CD4-positive, CD25-positive, alpha-beta regulatory T cell (primary cell): ENCODE results near the gene TPR. TPM values are rescaled to one million over a fixed set of nuclear protein-coding genes. Genes with fewer than 3 reads are reported as not detected.
A peak's percentile ranks its signal among the peaks of the same experiment; 100 is the strongest.

Experiments used
- ATAC-seq, 2 donors: fragments of 150-1000 bp; cut with Tn5 transposase; one replicate each; pipeline ENCODE4 v1.10.0; 2021; ENCODE audit warnings: low read depth in 2 of 2, moderate number of reproducible peaks in 2 of 2, moderate library complexity in 1 of 2
- DNase-seq, 3 donors: peaks; one replicate each; pipeline versions ENCODE4 v3.0.0 to v3.0.0-alpha.2; 2012 to 2022; ENCODE audit warnings: mixed read lengths in 1 of 3
- H3K27ac ChIP-seq: one replicate; pipeline ENCODE4 v1.7.0; 2013; ENCODE audit warnings: mild to moderate bottlenecking, low read length; ENCODE audit not compliant: insufficient read depth, poor library complexity, severe bottlenecking
- H3K27me3 ChIP-seq: one replicate; pipeline ENCODE4 v1.7.0; 2013; ENCODE audit warnings: low read length; ENCODE audit not compliant: control insufficient read depth, insufficient read depth
- H3K36me3 ChIP-seq: one replicate; pipeline ENCODE4 v1.7.0; 2013; ENCODE audit warnings: mild to moderate bottlenecking, low read length, moderate library complexity; ENCODE audit not compliant: control insufficient read depth, insufficient read depth
- H3K4me1 ChIP-seq: 2 replicates; pipeline ENCODE4 v1.7.0; 2013; ENCODE audit warnings: mild to moderate bottlenecking, low read length; ENCODE audit not compliant: insufficient read depth, control insufficient read depth, poor library complexity, severe bottlenecking
- H3K4me3 ChIP-seq: one replicate; pipeline ENCODE4 v1.7.0; 2013; ENCODE audit warnings: low read depth, mild to moderate bottlenecking, low read length, moderate library complexity
- H3K9me3 ChIP-seq, 2 experiments: 1 replicate in 1 of 2; 2 replicates in 1 of 2; pipeline ENCODE4 v1.7.0; 2013; ENCODE audit warnings: low read length in 2 of 2, mild to moderate bottlenecking in 1 of 2, moderate library complexity in 1 of 2; ENCODE audit not compliant: control insufficient read depth in 2 of 2
- H3K27ac Mint-ChIP-seq, 3 donors: one replicate each; pipeline ENCODE4 v1.8.0; 2020 to 2022; ENCODE audit warnings: mild to moderate bottlenecking in 3 of 3, mixed read lengths in 3 of 3, moderate library complexity in 2 of 3
- H3K27me3 Mint-ChIP-seq: one replicate; pipeline ENCODE4 v1.8.0; 2022; ENCODE audit warnings: mild to moderate bottlenecking, mixed read lengths
- H3K36me3 Mint-ChIP-seq: one replicate; pipeline ENCODE4 v1.8.0; 2020; ENCODE audit warnings: mixed read lengths
- H3K4me1 Mint-ChIP-seq, 4 donors: one replicate each; pipeline ENCODE4 v1.8.0; 2020 to 2022; ENCODE audit warnings: mixed read lengths in 4 of 4, mild to moderate bottlenecking in 1 of 4
- H3K4me3 Mint-ChIP-seq, 4 donors: one replicate each; pipeline ENCODE4 v1.8.0; 2020 to 2022; ENCODE audit warnings: mild to moderate bottlenecking in 4 of 4, mixed read lengths in 4 of 4, moderate library complexity in 3 of 4
- H3K9me3 Mint-ChIP-seq, 7 donors: one replicate each; pipeline ENCODE4 v1.8.0; 2020 to 2022; ENCODE audit warnings: mixed read lengths in 7 of 7, mild to moderate bottlenecking in 3 of 7, moderate library complexity in 2 of 7
- polyA plus RNA-seq, 4 donors: library from polyadenylated mRNA; unstranded; fragments of 300-500 nt; fragmentation: Illumina TruSeq; gene quantifications; one replicate each; pipeline ENCODE4 v1.2.3, GENCODE V29; 2021
- total RNA-seq: library from RNA; stranded (reverse); gene quantifications from one replicate; pipeline ENCODE4 v1.2.3, GENCODE V29; 2022

TPR gene
- total RNA-seq (208 TPM), polyA plus RNA-seq (100 to 1,000 TPM in 3 of 4 donors, 10 to 100 TPM in 1; 94.4 to 154 (median 113) TPM)

GRCh38 chr1:186375152-186375928 is at the start of gene TPR, which contains the start of gene ODR4:
Gene TPR (minus strand): TSS chr1:186375253. CDS start chr1:186375028, 225 bp downstream.
Gene ODR4 (plus strand): TSS chr1:186375838. CDS start chr1:186379786, 3,948 bp downstream.
- H3K4me1 Mint-ChIP-seq, result peaks cover 31 to 67% (median 40%) of the 10 kb centered on the region in 4 donors

GRCh38 chr1:186424539-186424938 is 49.5 kb upstream of the TPR start:
- H3K36me3 Mint-ChIP-seq, result peaks cover 13% of the 10 kb centered on the region
- ATAC-seq, result no peak
- H3K4me3 Mint-ChIP-seq, result no peak overlapping the region
- H3K27me3 Mint-ChIP-seq, result no peaks in the 10 kb centered on the region
- H3K4me1 ChIP-seq, result peaks cover 3% of the 10 kb centered on the region
- peaks cover 11 to 16% (median 14%) of the 10 kb centered on the region in 4 donors for H3K4me1 Mint-ChIP-seq
- H3K36me3 ChIP-seq, result peaks cover 2% of the 10 kb centered on the region
- no peaks in the 10 kb centered on the region for H3K27me3 ChIP-seq
- H3K9me3 ChIP-seq, result no peaks in the 10 kb centered on the region
- DNase-seq, result no peak
- no peak overlapping the region for H3K4me3 ChIP-seq
- H3K27ac Mint-ChIP-seq, result peak overlapping the region in 1 of 3 donors; percentile 57
- peaks cover 0 to 4% (median 0%) of the 10 kb centered on the region in 7 donors for H3K9me3 Mint-ChIP-seq
- no peak overlapping the region for H3K27ac ChIP-seq

More at GRCh38 chr1:186375152-186375928, at the start of gene TPR, which contains the start of gene ODR4:
- no peaks in the 10 kb centered on the region for H3K27me3 ChIP-seq
- peak; percentile 95 to 99 (median 97) for DNase-seq
- H3K4me1 ChIP-seq, result peaks cover 40% of the 10 kb centered on the region
- Mint-ChIP-seq H3K9me3 (peaks cover 0 to 2% (median 0%) of the 10 kb centered on the region in 7 donors), H3K4me3 (peak within 1 kb of the TSS; percentile 85 to 99 (median 96)), H3K27ac (peak within 1 kb of the TSS; percentile 97 to 99 (median 98)), H3K27me3 (no peaks in the 10 kb centered on the region), H3K36me3 (peaks cover 21% of the 10 kb centered on the region)
- peaks cover 28% of the 10 kb centered on the region for H3K36me3 ChIP-seq
- peak; percentile 87 to 88 for ATAC-seq
- H3K9me3 ChIP-seq, result no peaks in the 10 kb centered on the region
- H3K27ac ChIP-seq, result peak within 1 kb of the TSS; percentile 95
- peak within 1 kb of the TSS; percentile 98 for H3K4me3 ChIP-seq

GRCh38 chr1:186421446-186421845 is 46.4 kb upstream of the TPR start:
- no peak overlapping the region for H3K4me3 Mint-ChIP-seq
- Histone ChIP-seq H3K27ac (peak overlapping the region; percentile 58), H3K4me3 (no peak overlapping the region), H3K27me3 (no peaks in the 10 kb centered on the region), H3K36me3 (peaks cover 21% of the 10 kb centered on the region), H3K4me1 (peaks cover 3% of the 10 kb centered on the region), H3K9me3 (no peaks in the 10 kb centered on the region)
- H3K36me3 Mint-ChIP-seq, result peaks cover 18% of the 10 kb centered on the region
- H3K27me3 Mint-ChIP-seq, result no peaks in the 10 kb centered on the region
- ATAC-seq, result no peak
- peaks cover 0 to 2% (median 0%) of the 10 kb centered on the region in 7 donors for H3K9me3 Mint-ChIP-seq
- peak overlapping the region; percentile 10 to 53 (median 36) for H3K27ac Mint-ChIP-seq
- peaks cover 11 to 20% (median 15%) of the 10 kb centered on the region in 4 donors for H3K4me1 Mint-ChIP-seq
- DNase-seq, result no peak

- H3K4me1 ChIP-seq, result peaks cover 3% of the 10 kb centered on the region
- ATAC-seq, result peak; percentile 50 to 63
- DNase-seq, result peak in 2 of 3 donors; percentile 5 to 85
- Mint-ChIP-seq H3K4me1 (peaks cover 11 to 20% (median 15%) of the 10 kb centered on the region in 4 donors), H3K27me3 (no peaks in the 10 kb centered on the region), H3K4me3 (peak overlapping the region in 2 of 4 donors; percentile 27 to 33), H3K9me3 (peaks cover 0 to 2% (median 0%) of the 10 kb centered on the region in 7 donors), H3K36me3 (peaks cover 18% of the 10 kb centered on the region), H3K27ac (peak overlapping the region; percentile 10 to 89 (median 21))
- H3K4me3 ChIP-seq, result peak overlapping the region; percentile 45
- H3K9me3 ChIP-seq, result no peaks in the 10 kb centered on the region
- peak overlapping the region; percentile 58 for H3K27ac ChIP-seq
- peaks cover 21% of the 10 kb centered on the region for H3K36me3 ChIP-seq
- H3K27me3 ChIP-seq, result no peaks in the 10 kb centered on the region
These were observed 45.9 kb upstream of the TPR start for GRCh38 chr1:186420923-186421322.

- peak overlapping the region; percentile 58 for H3K27ac ChIP-seq
- peaks cover 21% of the 10 kb centered on the region for H3K36me3 ChIP-seq
- no peaks in the 10 kb centered on the region for H3K9me3 ChIP-seq
- H3K27me3 Mint-ChIP-seq, result no peaks in the 10 kb centered on the region
- no peak for ATAC-seq
- H3K4me3 Mint-ChIP-seq, result peak overlapping the region in 2 of 4 donors; percentile 7 to 33
- H3K27ac Mint-ChIP-seq, result peak overlapping the region; percentile 10 to 89 (median 21)
- no peaks in the 10 kb centered on the region for H3K27me3 ChIP-seq
- H3K9me3 Mint-ChIP-seq, result peaks cover 0 to 2% (median 0%) of the 10 kb centered on the region in 7 donors
- H3K4me1 Mint-ChIP-seq, result peaks cover 11 to 20% (median 15%) of the 10 kb centered on the region in 4 donors
- H3K36me3 Mint-ChIP-seq, result peaks cover 18% of the 10 kb centered on the region
- DNase-seq, result no peak
- H3K4me1 ChIP-seq, result peaks cover 3% of the 10 kb centered on the region
- peak overlapping the region; percentile 45 for H3K4me3 ChIP-seq
These were observed 45.3 kb upstream of the TPR start for GRCh38 chr1:186420311-186420710.

GRCh38 chr1:186418503-186418902 is 43.5 kb upstream of the TPR start:
- H3K27ac Mint-ChIP-seq, result no peak overlapping the region
- peaks cover 23% of the 10 kb centered on the region for H3K36me3 Mint-ChIP-seq
- H3K4me1 Mint-ChIP-seq, result peaks cover 11 to 20% (median 15%) of the 10 kb centered on the region in 4 donors
- no peaks in the 10 kb centered on the region for H3K9me3 ChIP-seq
- H3K4me3 ChIP-seq, result no peak overlapping the region
- no peak for ATAC-seq
- no peaks in the 10 kb centered on the region for H3K27me3 Mint-ChIP-seq
- no peak for DNase-seq
- no peaks in the 10 kb centered on the region for H3K27me3 ChIP-seq
- peaks cover 21% of the 10 kb centered on the region for H3K36me3 ChIP-seq
- no peak overlapping the region for H3K4me3 Mint-ChIP-seq
- peaks cover 3% of the 10 kb centered on the region for H3K4me1 ChIP-seq
- H3K9me3 Mint-ChIP-seq, result no peaks in the 10 kb centered on the region
- H3K27ac ChIP-seq, result no peak overlapping the region

- no peak overlapping the region for H3K4me3 ChIP-seq
- H3K9me3 ChIP-seq, result no peaks in the 10 kb centered on the region
- Mint-ChIP-seq H3K36me3 (peaks cover 11% of the 10 kb centered on the region), H3K27me3 (no peaks in the 10 kb centered on the region), H3K9me3 (no peaks in the 10 kb centered on the region), H3K4me3 (no peak overlapping the region), H3K4me1 (peaks cover 0 to 5% (median 0%) of the 10 kb centered on the region in 4 donors), H3K27ac (no peak overlapping the region)
- no peaks in the 10 kb centered on the region for H3K27me3 ChIP-seq
- H3K36me3 ChIP-seq, result peaks cover 35% of the 10 kb centered on the region
- no peak for ATAC-seq
- H3K4me1 ChIP-seq, result no peaks in the 10 kb centered on the region
- H3K27ac ChIP-seq, result no peak overlapping the region
- no peak for DNase-seq
These were observed 38.3 kb upstream of the TPR start for GRCh38 chr1:186413319-186413718.
